H4 (cell line): ENCODE measurements around the gene UGT3A2. TPM values are rescaled to one million over a fixed set of nuclear protein-coding genes. Genes with fewer than 3 reads are reported as not detected.
"Not testable (repeated sequence)": the region's sequence is repeated elsewhere in the genome, so short reads cannot be mapped to it uniquely, and the experiment has no call there.

ENCODE experiments used
- DNase-seq: peaks from one replicate; pipeline ENCODE4 v3.0.0-alpha.2; 2015; ENCODE audit warnings: low spot score
- total RNA-seq: library from RNA; depleted of rRNA; stranded (reverse); fragments of >200 nt; shearing (Covaris generic); gene quantifications from 2 replicates; pipeline ENCODE4 v1.2.3, GENCODE V29; 2014

Gene UGT3A2
- total RNA-seq, 1 experiment from 2014 or later = 0.12 TPM

GRCh38 chr5:36052538-36052937 is 14.1 kb downstream of the UGT3A2 start:
- no peak for DNase-seq

DNA sequence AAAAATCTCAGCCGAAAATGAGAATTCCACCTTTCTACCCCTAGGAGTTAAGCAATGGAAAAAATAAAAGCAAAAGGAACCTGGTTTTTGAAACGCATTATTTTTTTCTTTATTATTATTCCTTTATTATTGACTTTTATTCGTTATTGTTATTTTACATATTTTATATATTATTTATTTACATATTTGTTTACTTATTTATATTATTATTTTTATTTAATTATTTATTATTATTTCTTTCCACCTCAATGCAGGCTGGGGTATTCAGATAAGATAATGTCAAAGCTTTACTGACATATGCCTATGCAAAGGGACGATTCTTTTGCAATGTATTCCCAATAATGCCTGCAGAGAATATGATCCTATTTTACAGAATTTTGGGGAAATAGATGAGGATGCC is 16.7 kb downstream of the UGT3A2 start:
- DNase-seq = no peak

GRCh38 chr5:36047384-36048160 is 19.1 kb downstream of the UGT3A2 start:
- no peak for DNase-seq

DNA sequence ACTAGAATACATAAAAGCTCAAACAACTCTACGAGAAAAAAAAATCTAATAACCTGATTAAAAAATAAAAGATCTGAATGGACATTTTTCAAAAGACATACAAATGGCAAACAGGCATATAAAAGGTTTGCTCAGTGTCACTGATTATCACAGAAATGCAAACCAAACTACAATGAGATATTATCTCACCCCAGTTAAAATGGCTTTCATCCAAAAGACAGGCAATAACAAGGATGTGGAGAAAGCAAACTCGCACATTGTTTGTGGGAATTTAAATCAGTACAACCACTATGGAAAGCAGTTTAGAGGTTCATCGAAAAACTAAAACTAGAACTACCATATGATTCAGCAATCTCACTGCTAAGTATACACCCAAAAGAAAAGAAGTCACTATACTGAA is 20.8 kb downstream of the UGT3A2 start:
- DNase-seq = no peak

GRCh38 chr5:36041537-36041845 is 25.2 kb downstream of the UGT3A2 start:
- DNase-seq = no peak

DNA sequence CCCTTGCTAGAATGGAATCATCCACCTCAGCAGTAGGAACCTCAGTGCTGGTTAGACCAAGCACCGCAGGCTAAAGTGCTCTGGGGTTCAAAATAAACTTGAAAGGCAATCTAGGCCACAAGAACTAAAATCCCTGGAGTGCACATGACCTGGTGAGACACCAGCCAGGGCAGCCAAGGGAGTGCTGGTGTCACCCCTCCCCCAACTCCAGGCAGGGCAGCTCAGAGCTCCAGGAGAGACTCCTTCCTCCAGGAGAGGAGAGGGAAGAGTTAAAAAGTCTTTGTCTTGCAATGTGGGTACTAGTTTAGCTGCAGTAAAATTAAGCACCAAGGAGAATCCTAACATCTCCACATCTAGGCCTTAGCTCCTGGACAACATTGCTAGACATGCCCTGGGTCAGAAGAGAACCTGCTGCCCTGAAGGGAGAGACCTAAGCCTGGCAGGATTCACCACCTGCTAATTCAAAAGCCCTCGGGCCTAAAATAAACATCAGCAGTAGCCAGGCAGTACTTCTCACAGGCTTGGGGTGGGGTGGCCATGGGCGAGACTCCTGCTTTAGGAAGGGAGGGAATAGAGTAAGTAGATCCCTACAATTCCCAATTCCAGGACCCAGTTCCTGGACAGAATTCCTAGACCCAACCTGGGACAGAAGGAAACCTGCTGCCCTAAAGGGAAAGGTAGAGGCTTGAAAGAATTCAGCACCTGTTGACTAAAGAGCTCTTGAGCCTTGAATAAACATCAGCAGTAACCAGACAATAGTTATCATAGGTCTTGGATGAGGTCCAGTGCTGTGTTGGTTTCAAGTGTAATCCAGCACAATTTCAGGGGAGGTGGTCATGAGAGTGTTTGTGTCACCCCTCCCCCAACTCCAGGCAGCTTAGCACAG is 25.8 kb downstream of the UGT3A2 start:
- DNase-seq = no peak

- no peak for DNase-seq
These were observed 31.0 kb downstream of the UGT3A2 start for GRCh38 chr5:36035696-36036095.

GRCh38 chr5:36034536-36035134 is 32.0 kb downstream of the UGT3A2 start:
- DNase-seq = not testable (repeated sequence)

DNA sequence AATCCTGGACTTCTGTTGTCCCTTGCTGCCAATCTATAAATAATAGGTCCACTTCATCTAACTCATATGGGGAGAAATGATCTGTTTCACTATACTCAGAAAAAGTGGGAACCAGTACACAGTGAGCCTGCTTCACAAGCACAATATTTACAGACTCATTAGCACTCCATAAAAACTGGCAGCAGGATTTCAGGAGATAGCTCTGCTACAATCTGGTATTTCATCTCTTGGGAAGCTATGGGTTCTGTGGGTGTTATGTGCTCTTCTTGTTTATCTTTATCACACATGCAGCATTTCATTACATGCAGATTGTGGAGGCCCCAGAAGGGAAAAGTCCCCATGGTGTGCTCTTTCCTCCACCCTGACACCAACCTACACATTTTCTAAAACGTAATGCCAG is 33.2 kb downstream of the UGT3A2 start:
- no peak for DNase-seq

GRCh38 chr5:36033047-36033446 is 33.6 kb downstream of the UGT3A2 start:
- DNase-seq = no peak

DNA sequence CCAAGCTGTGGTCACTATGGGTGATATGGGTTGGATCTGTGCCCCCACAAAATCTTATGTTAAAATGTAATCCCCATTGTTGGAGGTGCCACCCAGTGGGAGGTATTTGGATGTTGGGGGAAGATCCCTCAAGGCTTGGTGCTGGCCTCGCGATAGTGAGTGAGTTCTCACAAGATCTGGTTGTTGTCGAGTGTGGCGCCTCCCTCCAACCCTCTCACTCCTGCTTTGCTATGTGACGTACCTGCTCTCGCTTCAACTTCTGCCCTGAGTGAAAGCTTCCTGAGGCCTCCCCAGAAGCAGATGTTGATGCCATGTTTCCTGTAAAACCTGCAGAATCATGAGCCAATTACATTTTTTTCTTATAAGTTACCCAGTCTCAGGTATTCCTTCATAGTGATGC is 35.5 kb downstream of the UGT3A2 start:
- DNase-seq = no peak

DNA sequence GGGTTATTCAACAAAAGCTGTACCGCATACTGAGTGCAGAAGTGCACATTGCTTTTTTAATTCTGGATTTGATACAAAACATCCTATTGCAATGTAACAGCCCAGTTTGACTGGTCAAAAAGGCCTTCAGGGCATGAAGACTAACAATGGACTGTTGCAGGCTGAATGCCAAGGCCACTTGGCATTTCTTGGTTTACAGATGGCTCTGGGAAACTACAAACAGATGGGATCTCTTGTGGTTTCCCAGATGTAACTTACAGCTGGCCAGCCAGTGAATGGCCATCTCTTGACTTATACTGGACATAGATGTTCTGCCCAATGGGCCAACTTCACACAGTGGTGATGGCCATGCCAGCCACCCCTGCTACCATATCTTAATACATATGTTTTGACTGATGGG is 36.8 kb downstream of the UGT3A2 start:
- DNase-seq = no peak

DNA sequence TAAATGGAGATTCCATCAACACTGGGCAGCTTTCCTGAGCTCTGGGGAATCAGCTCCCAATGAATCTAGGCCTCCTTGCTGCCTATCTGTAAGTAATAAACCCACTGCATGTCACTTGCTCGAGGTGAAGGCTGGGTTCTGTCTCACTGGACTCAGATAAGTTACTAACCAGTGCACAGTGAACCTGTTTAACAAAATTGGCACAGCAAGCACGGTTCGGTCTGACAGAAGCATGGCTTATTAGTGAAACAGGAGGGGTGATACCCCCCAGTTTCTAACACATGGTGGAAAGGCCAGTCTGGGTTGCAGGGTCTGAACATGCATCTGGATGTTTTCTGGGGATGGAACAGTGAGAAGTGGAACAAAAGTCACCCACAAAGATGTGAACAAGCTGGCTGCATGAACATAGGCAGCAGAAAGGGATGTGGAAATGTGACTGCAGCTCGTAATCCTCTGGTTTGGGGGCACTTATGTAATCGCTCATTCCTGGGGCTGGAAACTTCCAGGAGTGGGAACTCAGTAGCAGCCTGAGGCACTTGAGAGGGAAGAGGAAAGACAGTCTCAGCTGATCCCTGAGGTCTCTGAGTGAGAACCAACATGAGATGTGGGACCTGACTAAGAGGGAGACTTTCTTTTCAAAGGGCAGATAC is 37.7 kb downstream of the UGT3A2 start:
- DNase-seq = no peak

GRCh38 chr5:36027711-36028110 is 39.0 kb downstream of the UGT3A2 start:
- no peak for DNase-seq

- no peak for DNase-seq
These were observed 39.8 kb downstream of the UGT3A2 start for GRCh38 chr5:36026706-36027465.

GRCh38 chr5:36022246-36022645 is 44.4 kb downstream of the UGT3A2 start:
- DNase-seq = not testable (repeated sequence)

DNA sequence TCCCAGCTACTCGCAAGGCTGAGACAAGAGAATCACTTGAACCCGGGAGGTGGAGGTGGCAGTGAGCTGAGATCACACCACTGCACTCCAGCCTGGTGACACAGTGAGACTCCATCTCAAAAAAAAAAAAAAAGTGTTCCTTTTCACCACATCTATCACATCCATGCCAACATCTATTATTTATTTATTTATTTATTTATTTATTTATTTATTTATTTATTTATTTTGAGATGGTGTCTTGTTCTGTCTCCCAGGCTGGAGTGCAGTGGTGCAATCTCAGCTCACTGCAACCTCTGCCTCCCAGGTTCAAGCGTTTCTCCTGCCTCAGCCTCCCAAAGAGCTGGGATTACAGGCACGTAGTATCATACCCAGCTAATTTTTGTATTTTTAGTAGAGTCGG is 47.1 kb downstream of the UGT3A2 start:
- DNase-seq = not testable (repeated sequence)

- no peak for DNase-seq
These were observed 49.1 kb downstream of the UGT3A2 start for GRCh38 chr5:36017622-36018021.

DNA sequence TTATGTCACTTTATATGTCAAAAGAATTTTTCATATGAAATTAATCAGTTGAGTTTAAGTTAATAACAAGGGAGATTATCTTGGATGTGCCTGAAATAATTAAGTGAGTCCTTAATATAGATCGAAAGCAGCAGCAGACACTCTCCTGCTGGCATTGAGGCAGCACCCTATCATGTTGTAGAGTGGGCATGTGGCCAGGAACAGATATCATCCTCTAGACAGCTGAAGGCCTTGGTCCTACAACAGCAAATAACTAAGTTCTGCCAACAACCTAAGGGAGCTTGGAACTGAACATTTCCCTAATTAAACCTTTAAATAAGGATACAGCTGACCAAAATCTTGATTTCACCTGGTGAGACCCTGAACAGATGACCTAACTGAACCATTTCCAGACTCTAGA is 49.7 kb downstream of the UGT3A2 start:
- no peak for DNase-seq

DNA sequence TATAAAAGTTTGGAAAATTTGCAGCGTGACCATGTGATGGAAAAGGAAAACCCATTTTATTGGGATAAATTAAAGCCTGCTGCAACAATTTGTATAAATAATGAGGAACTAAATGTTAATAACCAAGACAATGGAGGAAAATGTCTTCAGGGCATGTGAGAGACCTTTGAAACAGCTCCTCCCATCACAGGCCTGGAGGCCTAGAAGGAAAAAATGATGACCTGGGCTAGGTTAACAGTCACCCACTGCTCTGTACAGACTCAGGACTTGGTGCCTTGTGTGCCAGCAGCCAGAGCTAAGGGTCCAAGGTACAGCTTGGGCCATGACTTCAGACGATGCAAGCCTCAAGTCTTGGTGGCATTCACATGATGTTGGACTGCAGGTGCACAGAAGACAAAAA is 53.5 kb downstream of the UGT3A2 start:
- no peak for DNase-seq

DNA sequence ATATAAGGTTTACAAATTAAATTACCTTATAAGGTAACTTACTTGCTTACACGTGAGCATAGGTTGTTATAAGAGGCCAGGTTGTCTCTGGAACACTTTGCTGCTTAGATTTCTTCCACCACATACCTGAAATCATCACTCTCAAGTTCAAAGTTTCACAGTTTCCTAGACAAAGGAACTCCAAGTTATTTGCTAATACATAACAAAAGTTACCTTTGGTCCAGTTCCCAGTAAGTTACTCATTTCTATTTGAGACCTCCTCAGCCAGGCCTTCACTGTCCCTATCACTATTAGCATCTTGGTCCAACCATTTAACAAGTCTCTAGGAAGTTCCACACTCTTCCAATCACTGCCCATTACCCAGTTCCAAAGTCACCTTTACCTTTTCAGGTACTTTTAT is 57.0 kb downstream of the UGT3A2 start:
- DNase-seq = no peak

DNA sequence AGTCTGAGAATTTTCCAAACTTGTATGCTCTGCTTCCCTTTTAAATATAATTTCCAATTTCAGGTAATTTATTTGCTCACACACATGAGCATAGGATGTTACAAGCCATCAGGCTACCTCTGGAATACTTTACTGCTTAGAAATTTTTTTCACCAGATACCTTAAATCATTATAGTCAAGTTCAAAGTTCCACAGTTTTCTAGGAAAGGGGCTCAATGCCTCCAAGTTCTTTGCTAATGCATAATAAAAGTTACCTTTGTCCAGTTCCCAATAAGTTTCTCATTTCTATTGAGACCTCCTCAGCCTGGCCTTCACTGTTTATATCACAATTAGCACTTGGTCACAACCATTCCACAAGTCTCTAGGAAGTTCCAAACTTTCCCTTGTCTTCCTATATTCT is 59.3 kb downstream of the UGT3A2 start:
- DNase-seq = no peak
